GM18873 (cell line): ENCODE measurements around the gene TMTC2.

Experiments used
- ATAC-seq: cut with Tn5 transposase; IDR thresholded peaks from one replicate; pipeline ENCODE4 v1.9.1; 2021; ENCODE audit warnings: mild to moderate bottlenecking, moderate library complexity, moderate number of reproducible peaks; ENCODE audit not compliant: unreplicated experiment, low FRiP score

Gene TMTC2

GRCh38 chr12:82686168-82687020 lies at the start of gene TMTC2:
Gene TMTC2 (plus strand): TSS chr12:82686906.
- ATAC-seq, result peak; percentile 84

- ATAC-seq, result no peak
These were observed 48.4 kb upstream of the TMTC2 start for GRCh38 chr12:82638324-82638723.

- ATAC-seq, result no peak
These were observed 41.8 kb upstream of the TMTC2 start for GRCh38 chr12:82644896-82645295.

GRCh38 chr12:82645414-82645813 lies 41.3 kb upstream of the TMTC2 start:
- no peak for ATAC-seq

- ATAC-seq, result no peak
These were observed 38.9 kb upstream of the TMTC2 start for GRCh38 chr12:82647853-82648252.

GRCh38 chr12:82648259-82648909 lies 38.3 kb upstream of the TMTC2 start:
- ATAC-seq, result peak; percentile 49

GRCh38 chr12:82650627-82651337 lies 35.9 kb upstream of the TMTC2 start:
- peak; percentile 89 for ATAC-seq

GRCh38 chr12:82651489-82651888 lies 35.2 kb upstream of the TMTC2 start:
- no peak for ATAC-seq

GRCh38 chr12:82652071-82652470 lies 34.6 kb upstream of the TMTC2 start:
- ATAC-seq, result no peak

GRCh38 chr12:82655751-82656150 lies 31.0 kb upstream of the TMTC2 start:
- no peak for ATAC-seq

- ATAC-seq, result no peak
These were observed 27.1 kb upstream of the TMTC2 start for GRCh38 chr12:82659343-82660207.

GRCh38 chr12:82660541-82661325 lies 26.0 kb upstream of the TMTC2 start:
- no peak for ATAC-seq

GRCh38 chr12:82663893-82664292 lies 22.8 kb upstream of the TMTC2 start:
- ATAC-seq, result no peak

- ATAC-seq, result no peak
These were observed 21.4 kb upstream of the TMTC2 start for GRCh38 chr12:82665142-82665923.

- ATAC-seq, result no peak
These were observed 19.9 kb upstream of the TMTC2 start for GRCh38 chr12:82666830-82667229.

- no peak for ATAC-seq
These were observed 15.0 kb upstream of the TMTC2 start for GRCh38 chr12:82671673-82672195.

GRCh38 chr12:82672811-82673495 lies 13.8 kb upstream of the TMTC2 start:
- no peak for ATAC-seq

GRCh38 chr12:82673698-82674097 lies 13.0 kb upstream of the TMTC2 start:
- no peak for ATAC-seq
